NCI-H2196 treated with DMSO at 0.1 percent for 48 hours (cell line): ENCODE data around the gene CD48.

ENCODE experiments used
- DNase-seq: peaks from one replicate; lab custom pipeline; 2025; ENCODE audit not compliant: unreplicated experiment; lab: John Stamatoyannopoulos, UW

Gene CD48

GRCh38 chr1:160711602-160712311 is at the start of gene CD48:
CD48 (minus strand) TSS chr1:160711822; CDS start chr1:160711763, 59 bp downstream.
- DNase-seq = no peak

- no peak for DNase-seq
Measured at GRCh38 chr1:160761046-160761445, 49.4 kb upstream of the CD48 start.

GRCh38 chr1:160759740-160760139 is 48.1 kb upstream of the CD48 start:
- no peak for DNase-seq

GRCh38 chr1:160758521-160758920 is 46.9 kb upstream of the CD48 start:
- no peak for DNase-seq

- no peak for DNase-seq
Measured at GRCh38 chr1:160756849-160757201, 45.2 kb upstream of the CD48 start.

GRCh38 chr1:160755911-160756848 is 44.6 kb upstream of the CD48 start:
- no peak for DNase-seq

- DNase-seq = no peak
Measured at GRCh38 chr1:160755461-160755860, 43.8 kb upstream of the CD48 start.

GRCh38 chr1:160753594-160753993 is 42.0 kb upstream of the CD48 start:
- DNase-seq = no peak

GRCh38 chr1:160752924-160753323 is 41.3 kb upstream of the CD48 start:
- no peak for DNase-seq

GRCh38 chr1:160752406-160752805 is 40.8 kb upstream of the CD48 start:
- DNase-seq = no peak

GRCh38 chr1:160750608-160751007 is 39.0 kb upstream of the CD48 start:
- DNase-seq = no peak

- DNase-seq = no peak
Measured at GRCh38 chr1:160748878-160749269, 37.3 kb upstream of the CD48 start.

- no peak for DNase-seq
Measured at GRCh38 chr1:160748181-160748877, 36.7 kb upstream of the CD48 start.

GRCh38 chr1:160747717-160748116 is 36.1 kb upstream of the CD48 start:
- no peak for DNase-seq

- no peak for DNase-seq
Measured at GRCh38 chr1:160746836-160747500, 35.3 kb upstream of the CD48 start.

GRCh38 chr1:160745551-160745950 is 33.9 kb upstream of the CD48 start:
- no peak for DNase-seq

GRCh38 chr1:160744852-160745520 is 33.4 kb upstream of the CD48 start:
- DNase-seq = no peak

GRCh38 chr1:160744199-160744851 is 32.7 kb upstream of the CD48 start:
- no peak for DNase-seq

GRCh38 chr1:160743266-160743665 is 31.6 kb upstream of the CD48 start:
- no peak for DNase-seq
